Esophagus squamous epithelium (tissue), 5 donors: ENCODE measurements around the gene PEX14. TPM values are rescaled to one million over a fixed set of nuclear protein-coding genes. Genes with fewer than 3 reads are reported as not detected.

Source experiments
- DNase-seq: peaks from one replicate; lab custom pipeline; 2025; lab: John Stamatoyannopoulos, UW
- H3K27ac ChIP-seq, 4 donors: fragments of 200-600 bp; sonication (generic); one replicate each; pipeline ENCODE4 v1.5.1; 2016 to 2019; ENCODE audit warnings: mild to moderate bottlenecking in 1 of 4
- H3K27me3 ChIP-seq, 4 donors: fragments of 200-600 bp; sonication (generic); 1 replicate in 3 of 4; 2 replicates in 1 of 4; pipeline versions ENCODE4 v1.5.1 to v1.6.0; 2017 to 2021; ENCODE audit warnings: antibody characterized with exemption in 1 of 4
- H3K36me3 ChIP-seq, 3 donors: fragments of 200-600 bp; sonication (generic); one replicate each; pipeline ENCODE4 v1.5.1; 2016 to 2019
- H3K4me1 ChIP-seq, 3 donors: fragments of 200-600 bp; sonication (generic); one replicate each; pipeline ENCODE4 v1.5.1; 2017 to 2019
- H3K4me3 ChIP-seq, 4 donors: fragments of 200-600 bp; sonication (generic); 1 replicate in 3 of 4; 2 replicates in 1 of 4; pipeline ENCODE4 v1.5.1; 2016 to 2019; ENCODE audit warnings: mild to moderate bottlenecking in 2 of 4, moderate library complexity in 1 of 4
- H3K9me3 ChIP-seq, 3 donors: fragments of 200-600 bp; sonication (generic); one replicate each; pipeline ENCODE4 v1.5.1; 2016 to 2019
- POLR2A ChIP-seq, 4 donors: fragments of 450-650 bp; IDR thresholded peaks; one replicate each; pipeline ENCODE4 v1.6.1; 2017; ENCODE audit warnings: antibody characterized with exemption in 4 of 4, mild to moderate bottlenecking in 4 of 4, moderate library complexity in 3 of 4
- WGBS, 2 donors: methylation state at CpG; one replicate each; pipeline ENCODE4 v1.1.5; 2018; 5-methylcytosine and 5-hydroxymethylcytosine counted together
- intact Hi-C: fragments of 100-400 bp; cut with DNase I; formaldehyde crosslinking; loops from one replicate; pipeline ENCODE4 v1.15.0; 2022
- total RNA-seq, 4 donors: library from RNA; depleted of rRNA; stranded (reverse); fragments of >200 nt; gene quantifications; one replicate each; pipeline ENCODE4 v1.1.0, GENCODE V29; 2016
- TF ChIP-seq, protein P1 (sequence below), 6 experiments: fragments of 450-650 bp in 4 of 6; fragments of 200-600 bp in 2 of 6; sonication (generic) in 2 of 6; IDR thresholded peaks; one replicate each; pipeline ENCODE4 v1.5.1; 2016 to 2019; ENCODE audit warnings: antibody characterized with exemption in 6 of 6, mild to moderate bottlenecking in 4 of 6, moderate library complexity in 4 of 6
- donor health status: DM: yes; HTN: yes; CAD: no.

The PEX14 gene
- total RNA-seq, 4 donors from 2014 or later = 9.4 to 22.9 (median 15.2) TPM

DNA sequence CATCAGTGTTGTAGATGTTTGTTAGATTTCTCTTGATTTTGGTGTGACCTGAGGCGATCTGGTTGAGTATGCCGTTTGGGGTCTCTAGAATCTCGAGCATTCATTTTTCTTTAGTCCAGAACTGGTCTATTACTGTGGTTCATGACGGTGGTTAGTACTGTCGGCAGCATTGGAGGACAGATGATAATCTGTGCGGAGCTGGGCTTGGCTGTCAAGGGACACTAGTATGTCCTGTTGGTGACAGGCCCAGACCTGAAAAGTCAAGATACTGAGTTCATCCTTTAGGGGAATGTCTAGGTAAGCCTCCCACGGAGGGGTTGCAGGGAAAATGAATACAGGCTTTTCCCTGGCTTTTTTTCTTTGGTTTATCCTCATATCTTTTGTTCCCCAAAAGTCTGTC lies 59.8 kb downstream of the PEX14 start:
- no peak overlapping the region for H3K27ac ChIP-seq
- 86 to 93% methylated on average over 5 to 7 of the region's 7 CpGs for WGBS, 2 donors

DNA sequence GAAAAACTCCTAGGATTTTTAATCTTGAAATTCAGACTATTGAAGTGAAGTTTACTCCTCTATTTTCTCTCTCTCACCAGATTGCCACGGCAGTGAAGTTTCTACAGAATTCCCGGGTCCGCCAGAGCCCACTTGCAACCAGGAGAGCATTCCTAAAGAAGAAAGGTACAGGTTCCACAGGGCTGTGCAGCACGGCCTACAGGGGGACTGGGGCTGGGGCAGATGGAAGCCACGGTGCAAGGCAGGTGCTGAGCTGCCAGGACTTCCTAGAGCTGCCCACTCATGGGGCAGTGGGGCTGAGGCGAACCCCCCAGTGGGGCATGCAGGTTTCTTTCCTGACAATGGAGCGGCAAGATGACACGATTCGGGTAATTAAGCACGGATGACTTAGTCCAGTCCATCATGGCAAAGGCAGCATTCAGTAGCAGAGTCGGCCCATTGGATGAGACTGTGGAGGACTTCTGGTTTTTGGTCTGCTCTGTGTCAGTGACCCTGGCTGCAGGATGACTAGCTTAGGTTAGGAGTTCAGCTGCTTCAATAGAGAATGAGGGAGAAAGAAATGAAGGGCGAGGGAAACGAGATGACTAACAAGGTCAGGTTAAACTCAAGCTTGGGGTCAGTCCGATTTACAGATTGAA lies 61.5 kb downstream of the PEX14 start:
- H3K36me3 ChIP-seq = peaks cover under 1 to 42% (median 4%) of the 10 kb centered on the region in 3 donors
- intact Hi-C loops = loop anchor here (10.0 kb wide), 1 partner anchor 89 kb away; no protein-coding TSS in a partner anchor
- H3K27ac ChIP-seq = no peak overlapping the region
- H3K27me3 ChIP-seq = no peaks in the 10 kb centered on the region
- TF ChIP-seq, protein P1, sequence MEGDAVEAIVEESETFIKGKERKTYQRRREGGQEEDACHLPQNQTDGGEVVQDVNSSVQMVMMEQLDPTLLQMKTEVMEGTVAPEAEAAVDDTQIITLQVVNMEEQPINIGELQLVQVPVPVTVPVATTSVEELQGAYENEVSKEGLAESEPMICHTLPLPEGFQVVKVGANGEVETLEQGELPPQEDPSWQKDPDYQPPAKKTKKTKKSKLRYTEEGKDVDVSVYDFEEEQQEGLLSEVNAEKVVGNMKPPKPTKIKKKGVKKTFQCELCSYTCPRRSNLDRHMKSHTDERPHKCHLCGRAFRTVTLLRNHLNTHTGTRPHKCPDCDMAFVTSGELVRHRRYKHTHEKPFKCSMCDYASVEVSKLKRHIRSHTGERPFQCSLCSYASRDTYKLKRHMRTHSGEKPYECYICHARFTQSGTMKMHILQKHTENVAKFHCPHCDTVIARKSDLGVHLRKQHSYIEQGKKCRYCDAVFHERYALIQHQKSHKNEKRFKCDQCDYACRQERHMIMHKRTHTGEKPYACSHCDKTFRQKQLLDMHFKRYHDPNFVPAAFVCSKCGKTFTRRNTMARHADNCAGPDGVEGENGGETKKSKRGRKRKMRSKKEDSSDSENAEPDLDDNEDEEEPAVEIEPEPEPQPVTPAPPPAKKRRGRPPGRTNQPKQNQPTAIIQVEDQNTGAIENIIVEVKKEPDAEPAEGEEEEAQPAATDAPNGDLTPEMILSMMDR (IDR thresholded peaks at IDR 0.05) = no peak
- no peak for TF ChIP-seq POLR2A (IDR thresholded peaks at IDR 0.05)
- peaks cover 0 to 19% (median 0%) of the 10 kb centered on the region in 3 donors for H3K4me1 ChIP-seq
- H3K9me3 ChIP-seq = no peaks in the 10 kb centered on the region
- DNase-seq = no peak
- no peak overlapping the region for H3K4me3 ChIP-seq
- 91 to 94% methylated on average over 5 to 13 of the region's 14 CpGs for WGBS, 2 donors

More for the DNA sequence above, 59.8 kb downstream of the PEX14 start:
- Histone ChIP-seq H3K36me3 (peaks cover 0 to 29% (median 4%) of the 10 kb centered on the region in 3 donors), H3K9me3 (no peaks in the 10 kb centered on the region), H3K27me3 (no peaks in the 10 kb centered on the region), H3K4me1 (peaks cover 0 to 24% (median 0%) of the 10 kb centered on the region in 3 donors), H3K4me3 (no peak overlapping the region)
- intact Hi-C loops = loop anchor here (10.0 kb wide), 1 partner anchor 90 kb away; no protein-coding TSS in a partner anchor
- no peak for TF ChIP-seq POLR2A (IDR thresholded peaks at IDR 0.05)
- TF ChIP-seq, protein P1 (IDR thresholded peaks at IDR 0.05) = no peak
- no peak for DNase-seq

DNA sequence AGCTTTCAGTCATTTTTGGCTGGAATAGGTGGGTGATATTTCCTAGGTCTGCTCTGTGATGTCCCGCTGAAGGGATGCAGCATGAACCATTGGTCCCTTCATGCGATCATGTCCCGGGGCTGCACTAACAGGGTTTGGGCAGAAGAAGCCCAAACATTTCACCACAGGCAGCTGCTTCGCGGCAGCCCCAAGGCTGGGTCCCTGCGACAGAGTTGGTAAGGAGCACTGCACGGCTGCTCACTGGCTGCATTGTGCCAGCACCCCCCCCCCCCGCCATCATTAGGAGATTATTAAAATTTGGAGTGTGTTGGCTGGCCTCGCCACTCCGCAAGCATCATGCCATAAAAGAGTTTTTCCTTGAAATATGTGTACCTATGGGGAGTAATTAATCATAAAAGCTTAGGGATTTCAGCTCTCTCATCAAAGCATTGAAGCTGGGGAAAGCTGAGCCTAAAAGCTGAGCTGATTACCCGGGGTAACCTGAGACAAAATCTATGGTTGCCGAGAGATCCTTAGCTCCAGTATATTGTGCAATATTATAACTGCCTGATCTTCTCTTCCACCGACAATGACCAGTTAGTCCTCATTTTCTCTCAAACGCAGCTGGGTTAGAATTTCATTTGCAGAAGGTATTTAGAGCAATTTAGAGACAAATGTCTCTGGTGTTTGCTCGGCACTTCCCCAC lies 62.5 kb downstream of the PEX14 start:
- H3K4me3 ChIP-seq = no peak overlapping the region
- no peaks in the 10 kb centered on the region for H3K9me3 ChIP-seq
- peaks cover 4 to 52% (median 5%) of the 10 kb centered on the region in 3 donors for H3K36me3 ChIP-seq
- H3K4me1 ChIP-seq = peaks cover 0 to 19% (median 0%) of the 10 kb centered on the region in 3 donors
- DNase-seq = no peak
- H3K27ac ChIP-seq = peak overlapping the region in 1 of 4 donors; percentile 69
- H3K27me3 ChIP-seq = no peaks in the 10 kb centered on the region
- intact Hi-C loops = loop anchor here (10.0 kb wide), 1 partner anchor 88 kb away; no protein-coding TSS in a partner anchor
- TF ChIP-seq, protein P1 (IDR thresholded peaks at IDR 0.05) = no peak
- no peak for TF ChIP-seq POLR2A (IDR thresholded peaks at IDR 0.05)
- 82 to 85% methylated on average over 10 of the region's 15 CpGs for WGBS, 2 donors

DNA sequence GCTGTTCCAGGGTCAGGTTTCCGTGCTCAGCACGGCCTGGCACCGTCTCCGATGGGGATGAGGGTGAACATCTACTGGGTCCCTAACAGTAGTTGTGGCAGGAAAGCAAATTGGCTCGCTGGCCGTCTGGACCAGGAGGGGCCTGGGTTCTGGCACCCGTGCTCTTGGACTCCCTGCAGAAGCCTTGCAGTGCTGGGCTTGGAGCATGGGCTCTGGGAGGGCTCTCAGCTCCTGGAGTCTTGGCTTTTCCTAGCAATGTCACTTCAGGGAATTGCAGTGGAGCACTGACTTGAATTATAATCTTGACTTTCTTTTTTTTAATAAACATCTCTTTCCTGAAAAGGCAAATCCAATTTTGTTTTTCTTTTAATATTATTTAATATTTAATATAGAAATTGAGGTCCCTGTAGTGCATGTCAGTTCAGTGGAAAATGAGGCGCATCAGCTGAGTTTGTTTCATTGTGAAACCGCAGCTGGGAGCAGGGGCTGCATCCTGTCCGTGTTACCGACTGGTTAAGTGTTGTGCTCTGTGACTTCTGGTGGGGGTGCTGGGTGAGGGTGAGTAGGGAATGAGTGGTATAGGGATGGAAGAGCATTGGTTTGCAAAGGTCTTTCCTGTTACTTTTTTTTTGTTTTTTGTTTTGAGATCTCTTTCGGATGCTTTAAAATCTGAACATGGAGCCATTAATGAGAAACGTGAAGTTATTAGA lies 64.1 kb downstream of the PEX14 start:
- 80 to 89% methylated on average over 9 to 13 of the region's 13 CpGs for WGBS, 2 donors
- TF ChIP-seq, protein P1 (IDR thresholded peaks at IDR 0.05) = no peak
- no peak for TF ChIP-seq POLR2A (IDR thresholded peaks at IDR 0.05)
- Histone ChIP-seq H3K27me3 (no peaks in the 10 kb centered on the region), H3K4me1 (peaks cover 0 to 19% (median 0%) of the 10 kb centered on the region in 3 donors), H3K4me3 (no peak overlapping the region), H3K9me3 (no peaks in the 10 kb centered on the region), H3K27ac (peak overlapping the region; percentile 11 to 69 (median 32)), H3K36me3 (peaks cover 4 to 67% (median 5%) of the 10 kb centered on the region in 3 donors)
- no peak for DNase-seq
- intact Hi-C loops = loop anchor here (10.0 kb wide), 1 partner anchor 86 kb away; no protein-coding TSS in a partner anchor
